Amygdala (tissue), 56 donors: ENCODE measurements around the gene ABCB6.
"Not testable (repeated sequence)": the region's sequence is repeated elsewhere in the genome, so short reads cannot be mapped to it uniquely, and the experiment has no call there.

ENCODE experiments used
- DNase-seq, 56 donors: peaks; one replicate each; lab custom pipeline; 2025; lab: John Stamatoyannopoulos, UW

The ABCB6 gene

GRCh38 chr2:219218732-219219701, at the start of gene ABCB6:
Gene ABCB6, minus strand, starts transcription at chr2:219218958. Its CDS starts 285 bp downstream, at chr2:219218673.
- peak; percentile 24 to 99 (median 94) for DNase-seq

GRCh38 chr2:219268294-219268693, 49.5 kb upstream of the ABCB6 start:
- no peak for DNase-seq

GRCh38 chr2:219266886-219267285, 48.1 kb upstream of the ABCB6 start:
- DNase-seq, result no peak

GRCh38 chr2:219266232-219266631, 47.5 kb upstream of the ABCB6 start:
- no peak for DNase-seq

GRCh38 chr2:219261024-219261855, 42.5 kb upstream of the ABCB6 start:
- no peak for DNase-seq

- DNase-seq, result not testable (repeated sequence)
These were observed 40.2 kb upstream of the ABCB6 start for GRCh38 chr2:219258942-219259341.

- peak in 1 of 56 donors; percentile 45 for DNase-seq
These were observed 35.9 kb upstream of the ABCB6 start for GRCh38 chr2:219254590-219255201.

GRCh38 chr2:219253753-219254589, 35.2 kb upstream of the ABCB6 start, which contains the start of gene TUBA4A:
Gene TUBA4A, minus strand, starts transcription at chr2:219253918. Its CDS starts 60 bp downstream, at chr2:219253858.
- DNase-seq, result peak in 53 of 56 donors; percentile 22 to 88 (median 65)

GRCh38 chr2:219252900-219253752, 34.4 kb upstream of the ABCB6 start, which contains the start of gene TUBA4B:
Gene TUBA4B, plus strand, starts transcription at chr2:219253243. Its CDS starts 165 bp downstream, at chr2:219253408.
- DNase-seq, result peak in 14 of 56 donors; percentile 19 to 60 (median 36)

- peak in 3 of 56 donors; percentile 9 to 48 (median 45) for DNase-seq
These were observed 33.8 kb upstream of the ABCB6 start for GRCh38 chr2:219252570-219252899.

GRCh38 chr2:219252084-219252483, 33.3 kb upstream of the ABCB6 start:
- DNase-seq, result no peak

- no peak for DNase-seq
These were observed 32.9 kb upstream of the ABCB6 start for GRCh38 chr2:219251656-219252055.

GRCh38 chr2:219250049-219250781, 31.5 kb upstream of the ABCB6 start:
- DNase-seq, result no peak

- peak in 47 of 56 donors; percentile 7 to 75 (median 47) for DNase-seq
These were observed 30.6 kb upstream of the ABCB6 start for GRCh38 chr2:219249203-219249980.

- DNase-seq, result no peak
These were observed 30.1 kb upstream of the ABCB6 start for GRCh38 chr2:219248845-219249202.

GRCh38 chr2:219247678-219248642, 29.2 kb upstream of the ABCB6 start:
- DNase-seq, result no peak
